HG03469 (cell line): ENCODE results near the gene RMRP.
A peak's percentile ranks its signal among the peaks of the same experiment; 100 is the strongest.

Experiments
- ATAC-seq: cut with Tn5 transposase; IDR thresholded peaks from one replicate; pipeline ENCODE4 v1.9.1; 2021; ENCODE audit warnings: mild to moderate bottlenecking, moderate library complexity, moderate number of reproducible peaks; ENCODE audit not compliant: unreplicated experiment

The RMRP gene

GRCh38 chr9:35657546-35658136 lies at the start of gene RMRP:
RMRP (minus strand) TSS chr9:35658019.
- peak; percentile 80 for ATAC-seq

GRCh38 chr9:35706951-35707350 lies 49.1 kb upstream of the RMRP start:
- no peak for ATAC-seq

GRCh38 chr9:35705836-35706430 lies 48.1 kb upstream of the RMRP start:
- ATAC-seq = no peak

GRCh38 chr9:35705372-35705771 lies 47.6 kb upstream of the RMRP start:
- no peak for ATAC-seq

GRCh38 chr9:35703906-35704672 lies 46.3 kb upstream of the RMRP start:
- ATAC-seq = no peak

- ATAC-seq = no peak
Measured at GRCh38 chr9:35702696-35703095, 44.9 kb upstream of the RMRP start.

GRCh38 chr9:35700942-35701341 lies 43.1 kb upstream of the RMRP start:
- ATAC-seq = no peak

- ATAC-seq = no peak
Measured at GRCh38 chr9:35700031-35700430, 42.2 kb upstream of the RMRP start.

GRCh38 chr9:35698231-35698630 lies 40.4 kb upstream of the RMRP start:
- ATAC-seq = no peak

GRCh38 chr9:35697486-35697885 lies 39.7 kb upstream of the RMRP start:
- ATAC-seq = no peak

- ATAC-seq = no peak
Measured at GRCh38 chr9:35696520-35697215, 38.8 kb upstream of the RMRP start.

- no peak for ATAC-seq
Measured at GRCh38 chr9:35695943-35696401, 38.2 kb upstream of the RMRP start.

GRCh38 chr9:35691757-35692301 lies 34.0 kb upstream of the RMRP start:
- ATAC-seq = no peak

GRCh38 chr9:35691334-35691650 lies 33.5 kb upstream of the RMRP start:
- ATAC-seq = no peak

GRCh38 chr9:35690614-35691333 lies 33.0 kb upstream of the RMRP start:
- no peak for ATAC-seq

- no peak for ATAC-seq
Measured at GRCh38 chr9:35690294-35690613, 32.4 kb upstream of the RMRP start.

GRCh38 chr9:35689542-35690293 lies 31.9 kb upstream of the RMRP start, which contains the start of gene TPM2:
TPM2 (minus strand) TSS chr9:35689925; CDS start chr9:35689817, 108 bp downstream.
- no peak for ATAC-seq

- no peak for ATAC-seq
Measured at GRCh38 chr9:35688558-35689541, 31.0 kb upstream of the RMRP start.
